HepG2 (cell line): ENCODE measurements around the gene TVP23C.

ENCODE experiments used
- EZH2 ChIP-seq: conservative IDR thresholded peaks from 2 replicates; pipeline ENCODE4 v1.6.1; 2012; ENCODE audit warnings: mild to moderate bottlenecking, low read depth, low read length, moderate library complexity
- USF2 ChIP-seq, 2 experiments: sonication (generic) in 1 of 2; formaldehyde crosslinking in 1 of 2; IDR thresholded peaks; 2 replicates each; pipeline versions ENCODE4 v1.5.1 to v1.6.1; 2011 to 2020; ENCODE audit warnings: borderline replicate concordance in 1 of 2, low read depth in 1 of 2, low read length in 1 of 2, mild to moderate bottlenecking in 1 of 2, missing genetic modification reagents in 1 of 2, moderate library complexity in 1 of 2
- ZNF441 ChIP-seq: sonication (generic); formaldehyde crosslinking; IDR thresholded peaks from 2 replicates; pipeline ENCODE4 v1.7.0; 2021; ENCODE audit warnings: missing genetic modification reagents, borderline replicate concordance
- TF ChIP-seq, protein P1 (sequence below): sonication (generic); formaldehyde crosslinking; IDR thresholded peaks from 2 replicates; pipeline ENCODE4 v1.4.0; 2020; ENCODE audit warnings: mild to moderate bottlenecking, low read depth, missing genetic modification reagents

GRCh38 chr17:15503731-15504130 lies 59.6 kb downstream of the TVP23C start:
- TF ChIP-seq, protein P1, sequence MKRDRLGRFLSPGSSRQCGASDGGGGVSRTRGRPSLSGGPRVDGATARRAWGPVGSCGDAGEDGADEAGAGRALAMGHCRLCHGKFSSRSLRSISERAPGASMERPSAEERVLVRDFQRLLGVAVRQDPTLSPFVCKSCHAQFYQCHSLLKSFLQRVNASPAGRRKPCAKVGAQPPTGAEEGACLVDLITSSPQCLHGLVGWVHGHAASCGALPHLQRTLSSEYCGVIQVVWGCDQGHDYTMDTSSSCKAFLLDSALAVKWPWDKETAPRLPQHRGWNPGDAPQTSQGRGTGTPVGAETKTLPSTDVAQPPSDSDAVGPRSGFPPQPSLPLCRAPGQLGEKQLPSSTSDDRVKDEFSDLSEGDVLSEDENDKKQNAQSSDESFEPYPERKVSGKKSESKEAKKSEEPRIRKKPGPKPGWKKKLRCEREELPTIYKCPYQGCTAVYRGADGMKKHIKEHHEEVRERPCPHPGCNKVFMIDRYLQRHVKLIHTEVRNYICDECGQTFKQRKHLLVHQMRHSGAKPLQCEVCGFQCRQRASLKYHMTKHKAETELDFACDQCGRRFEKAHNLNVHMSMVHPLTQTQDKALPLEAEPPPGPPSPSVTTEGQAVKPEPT (CRISPR knock-in tag): no peak
- TF ChIP-seq EZH2 (no peak), ZNF441 (CRISPR knock-in tag) (no peak), USF2 (IDR thresholded peaks at IDR 0.05; ENCODE audit: low read depth, low read length) (no peak), USF2 (CRISPR knock-in tag; IDR thresholded peaks at IDR 0.05; ENCODE audit: borderline replicate concordance) (no peak)
